Activated CD8-positive, alpha-beta memory T cell treated with anti-CD3 and anti-CD28 coated beads for 24 hours (primary cell): ENCODE data around the gene SEMA5B.

ENCODE experiments used
- DNase-seq: peaks from one replicate; pipeline ENCODE4 v3.0.0-alpha.2; 2020

SEMA5B gene

GRCh38 chr3:122942937-122943827 is 84.4 kb downstream of the SEMA5B start:
- DNase-seq: peak; percentile 63

- DNase-seq: no peak
These were observed 85.3 kb downstream of the SEMA5B start for GRCh38 chr3:122942239-122942638.

- no peak for DNase-seq
These were observed 86.0 kb downstream of the SEMA5B start for GRCh38 chr3:122941228-122942206.

- no peak for DNase-seq
These were observed 86.9 kb downstream of the SEMA5B start for GRCh38 chr3:122940628-122941086.

- no peak for DNase-seq
These were observed 88.7 kb downstream of the SEMA5B start for GRCh38 chr3:122938783-122939425.

GRCh38 chr3:122937745-122938144 is 89.8 kb downstream of the SEMA5B start:
- no peak for DNase-seq

GRCh38 chr3:122936986-122937385 is 90.6 kb downstream of the SEMA5B start:
- no peak for DNase-seq

GRCh38 chr3:122936335-122936734 is 91.2 kb downstream of the SEMA5B start:
- DNase-seq: no peak

GRCh38 chr3:122934251-122934650 is 93.3 kb downstream of the SEMA5B start:
- DNase-seq: no peak

- DNase-seq: no peak
These were observed 95.2 kb downstream of the SEMA5B start for GRCh38 chr3:122932251-122932967.

- no peak for DNase-seq
These were observed 95.9 kb downstream of the SEMA5B start for GRCh38 chr3:122931636-122932035.

- no peak for DNase-seq
These were observed 97.2 kb downstream of the SEMA5B start for GRCh38 chr3:122930063-122930997.

- DNase-seq: no peak
These were observed 98.1 kb downstream of the SEMA5B start for GRCh38 chr3:122929188-122930062.

GRCh38 chr3:122928396-122929187 is 99.0 kb downstream of the SEMA5B start:
- no peak for DNase-seq

- no peak for DNase-seq
These were observed 99.8 kb downstream of the SEMA5B start for GRCh38 chr3:122927726-122928125.

- DNase-seq: no peak
These were observed 100.8 kb downstream of the SEMA5B start for GRCh38 chr3:122926811-122927210.

GRCh38 chr3:122926322-122926721 is 101.2 kb downstream of the SEMA5B start:
- no peak for DNase-seq

GRCh38 chr3:122925756-122926155 is 101.8 kb downstream of the SEMA5B start:
- DNase-seq: no peak

GRCh38 chr3:122924056-122924455 is 103.5 kb downstream of the SEMA5B start:
- DNase-seq: no peak
